Suprapubic skin (tissue), 4 donors: ENCODE data around the gene TRPM2. TPM values are rescaled to one million over a fixed set of nuclear protein-coding genes. Genes with fewer than 3 reads are reported as not detected.

ENCODE experiments used
- DNase-seq, 2 donors: peaks; one replicate each; pipeline ENCODE4 v3.0.0-alpha.2; 2019; ENCODE audit warnings: low spot score in 2 of 2
- H3K27ac ChIP-seq: fragments of 200-600 bp; sonication (generic); one replicate; pipeline ENCODE4 v1.5.1; 2019
- H3K27me3 ChIP-seq: fragments of 200-600 bp; sonication (generic); one replicate; pipeline ENCODE4 v1.5.1; 2019
- H3K36me3 ChIP-seq: fragments of 200-600 bp; sonication (generic); one replicate; pipeline ENCODE4 v1.5.1; 2019
- H3K4me1 ChIP-seq: fragments of 200-600 bp; sonication (generic); one replicate; pipeline ENCODE4 v1.5.1; 2019
- H3K4me3 ChIP-seq: fragments of 200-600 bp; sonication (generic); one replicate; pipeline ENCODE4 v1.5.1; 2019; ENCODE audit warnings: mild to moderate bottlenecking
- H3K9me3 ChIP-seq: fragments of 200-600 bp; sonication (generic); one replicate; pipeline ENCODE4 v1.5.1; 2019
- EP300 ChIP-seq: sonication (generic); formaldehyde crosslinking; IDR thresholded peaks from one replicate; pipeline ENCODE4 v1.6.1; 2017; ENCODE audit warnings: antibody characterized with exemption
- POLR2A ChIP-seq, 2 donors: fragments of 450-650 bp; IDR thresholded peaks; one replicate each; pipeline ENCODE4 v1.6.1; 2017; ENCODE audit warnings: antibody characterized with exemption in 2 of 2, mild to moderate bottlenecking in 2 of 2, moderate library complexity in 2 of 2
- POLR2AphosphoS5 ChIP-seq, 3 donors: sonication (generic); formaldehyde crosslinking; IDR thresholded peaks; one replicate each; pipeline ENCODE4 v1.6.1; 2017; ENCODE audit warnings: antibody characterized with exemption in 3 of 3
- WGBS: methylation state at CpG from one replicate; pipeline ENCODE4 v1.1.5; 2018; 5-methylcytosine and 5-hydroxymethylcytosine counted together
- total RNA-seq, 4 donors: library from RNA; depleted of rRNA; stranded (reverse); fragments of >200 nt; gene quantifications; one replicate each; pipeline ENCODE4 v1.1.0, GENCODE V29; 2016
- TF ChIP-seq, protein P1 (sequence below), 2 donors: fragments of 200-600 bp in 1 of 2; fragments of 450-650 bp in 1 of 2; sonication (generic) in 1 of 2; IDR thresholded peaks; one replicate each; pipeline ENCODE4 v1.5.1; 2016 to 2019; ENCODE audit warnings: antibody characterized with exemption in 2 of 2, mild to moderate bottlenecking in 1 of 2, moderate library complexity in 1 of 2

The TRPM2 gene
- total RNA-seq, 4 donors from 2014 or later = 2.5 to 4.2 (median 3.2) TPM

DNA sequence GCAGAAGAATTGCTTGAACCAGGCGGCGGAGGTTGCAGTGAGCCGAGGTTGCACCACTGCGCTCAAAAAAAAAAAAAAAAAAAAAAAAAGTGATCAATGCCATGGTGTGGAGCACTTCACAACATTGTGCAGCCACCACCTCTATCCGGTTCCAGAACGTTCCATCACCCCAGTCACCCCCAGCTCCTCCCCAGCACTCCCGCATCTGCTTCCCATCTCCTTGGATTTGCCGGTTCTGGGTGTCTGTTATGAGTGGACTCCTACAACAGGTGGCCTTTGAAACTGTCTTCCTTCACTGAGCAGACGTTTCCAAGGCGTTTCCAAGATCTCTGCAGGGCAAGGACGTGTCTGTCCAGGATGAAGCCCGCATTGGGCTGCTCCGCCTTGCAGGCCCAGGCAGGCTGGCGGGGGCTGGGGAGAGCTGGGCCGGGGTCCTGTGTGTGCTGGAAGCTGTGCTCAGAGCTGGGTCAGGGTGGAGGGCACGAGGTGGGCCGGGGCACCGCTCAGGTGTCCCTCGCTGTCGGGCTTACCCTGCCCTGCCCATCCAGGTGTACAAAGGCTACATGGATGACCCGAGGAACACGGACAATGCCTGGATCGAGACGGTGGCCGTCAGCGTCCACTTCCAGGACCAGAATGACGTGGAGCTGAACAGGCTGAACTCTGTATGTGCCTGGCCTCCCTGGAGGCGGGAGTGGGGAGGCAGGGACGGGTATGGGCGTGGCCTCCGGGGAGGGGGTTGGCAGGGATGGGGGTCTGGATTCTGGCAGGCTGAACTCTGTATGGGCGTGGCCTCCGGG lies 87.0 kb downstream of the TRPM2 start:
- H3K27me3 ChIP-seq = peaks cover 39% of the 10 kb centered on the region
- TF ChIP-seq EP300 (no peak), POLR2AphosphoS5 (IDR thresholded peaks at IDR 0.05) (no peak), POLR2A (IDR thresholded peaks at IDR 0.05) (no peak)
- TF ChIP-seq, protein P1, sequence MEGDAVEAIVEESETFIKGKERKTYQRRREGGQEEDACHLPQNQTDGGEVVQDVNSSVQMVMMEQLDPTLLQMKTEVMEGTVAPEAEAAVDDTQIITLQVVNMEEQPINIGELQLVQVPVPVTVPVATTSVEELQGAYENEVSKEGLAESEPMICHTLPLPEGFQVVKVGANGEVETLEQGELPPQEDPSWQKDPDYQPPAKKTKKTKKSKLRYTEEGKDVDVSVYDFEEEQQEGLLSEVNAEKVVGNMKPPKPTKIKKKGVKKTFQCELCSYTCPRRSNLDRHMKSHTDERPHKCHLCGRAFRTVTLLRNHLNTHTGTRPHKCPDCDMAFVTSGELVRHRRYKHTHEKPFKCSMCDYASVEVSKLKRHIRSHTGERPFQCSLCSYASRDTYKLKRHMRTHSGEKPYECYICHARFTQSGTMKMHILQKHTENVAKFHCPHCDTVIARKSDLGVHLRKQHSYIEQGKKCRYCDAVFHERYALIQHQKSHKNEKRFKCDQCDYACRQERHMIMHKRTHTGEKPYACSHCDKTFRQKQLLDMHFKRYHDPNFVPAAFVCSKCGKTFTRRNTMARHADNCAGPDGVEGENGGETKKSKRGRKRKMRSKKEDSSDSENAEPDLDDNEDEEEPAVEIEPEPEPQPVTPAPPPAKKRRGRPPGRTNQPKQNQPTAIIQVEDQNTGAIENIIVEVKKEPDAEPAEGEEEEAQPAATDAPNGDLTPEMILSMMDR (IDR thresholded peaks at IDR 0.05) = no peak
- peak in 1 of 2 donors; percentile 53 for DNase-seq
- WGBS = 78% methylated on average over 23 of the region's 33 CpGs
- H3K4me3 ChIP-seq = no peak overlapping the region
- H3K9me3 ChIP-seq = no peaks in the 10 kb centered on the region
- peaks cover 4% of the 10 kb centered on the region for H3K4me1 ChIP-seq
- no peaks in the 10 kb centered on the region for H3K36me3 ChIP-seq
- H3K27ac ChIP-seq = no peak overlapping the region

- 68% methylated on average over 7 of the region's 10 CpGs for WGBS
- H3K27me3 ChIP-seq = peaks cover 39% of the 10 kb centered on the region
- TF ChIP-seq EP300 = no peak
- no peak for TF ChIP-seq POLR2A (IDR thresholded peaks at IDR 0.05)
- no peak for TF ChIP-seq POLR2AphosphoS5 (IDR thresholded peaks at IDR 0.05)
- TF ChIP-seq, protein P1 (IDR thresholded peaks at IDR 0.05) = no peak
These were observed 87.6 kb downstream of the TRPM2 start for GRCh38 chr21:44441041-44441400.

DNA sequence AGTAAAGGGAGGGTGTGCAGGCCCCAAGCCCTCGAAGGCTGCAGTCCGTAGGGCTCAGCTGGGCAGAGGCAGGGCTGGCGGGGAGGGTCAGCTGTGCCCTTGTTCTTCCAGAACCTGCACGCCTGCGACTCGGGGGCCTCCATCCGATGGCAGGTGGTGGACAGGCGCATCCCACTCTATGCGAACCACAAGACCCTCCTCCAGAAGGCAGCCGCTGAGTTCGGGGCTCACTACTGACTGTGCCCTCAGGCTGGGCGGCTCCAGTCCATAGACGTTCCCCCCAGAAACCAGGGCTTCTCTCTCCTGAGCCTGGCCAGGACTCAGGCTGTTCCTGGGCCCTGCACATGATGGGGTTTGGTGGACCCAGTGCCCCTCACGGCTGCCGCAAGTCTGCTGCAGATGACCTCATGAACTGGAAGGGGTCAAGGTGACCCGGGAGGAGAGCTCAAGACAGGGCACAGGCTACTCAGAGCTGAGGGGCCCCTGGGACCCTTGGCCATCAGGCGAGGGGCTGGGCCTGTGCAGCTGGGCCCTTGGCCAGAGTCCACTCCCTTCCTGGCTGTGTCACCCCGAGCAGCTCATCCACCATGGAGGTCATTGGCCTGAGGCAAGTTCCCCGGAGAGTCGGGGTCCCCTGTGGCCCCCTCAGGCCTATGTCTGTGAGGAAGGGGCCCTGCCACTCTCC lies 88.3 kb downstream of the TRPM2 start:
- Histone ChIP-seq H3K27ac (no peak overlapping the region), H3K4me1 (peaks cover 4% of the 10 kb centered on the region), H3K9me3 (no peaks in the 10 kb centered on the region), H3K27me3 (peaks cover 39% of the 10 kb centered on the region), H3K4me3 (no peak overlapping the region), H3K36me3 (no peaks in the 10 kb centered on the region)
- WGBS = 89% methylated on average over 10 of the region's 20 CpGs
- DNase-seq = peak in 1 of 2 donors; percentile 47
- TF ChIP-seq POLR2A (IDR thresholded peaks at IDR 0.05) (no peak), POLR2AphosphoS5 (IDR thresholded peaks at IDR 0.05) (no peak), EP300 (no peak)
- TF ChIP-seq, protein P1 (IDR thresholded peaks at IDR 0.05) = no peak

More at GRCh38 chr21:44441041-44441400, 87.6 kb downstream of the TRPM2 start:
- H3K4me1 ChIP-seq = peaks cover 4% of the 10 kb centered on the region
- H3K27ac ChIP-seq = no peak overlapping the region
- no peaks in the 10 kb centered on the region for H3K36me3 ChIP-seq
- no peak for DNase-seq
- H3K9me3 ChIP-seq = no peaks in the 10 kb centered on the region
- no peak overlapping the region for H3K4me3 ChIP-seq

DNA sequence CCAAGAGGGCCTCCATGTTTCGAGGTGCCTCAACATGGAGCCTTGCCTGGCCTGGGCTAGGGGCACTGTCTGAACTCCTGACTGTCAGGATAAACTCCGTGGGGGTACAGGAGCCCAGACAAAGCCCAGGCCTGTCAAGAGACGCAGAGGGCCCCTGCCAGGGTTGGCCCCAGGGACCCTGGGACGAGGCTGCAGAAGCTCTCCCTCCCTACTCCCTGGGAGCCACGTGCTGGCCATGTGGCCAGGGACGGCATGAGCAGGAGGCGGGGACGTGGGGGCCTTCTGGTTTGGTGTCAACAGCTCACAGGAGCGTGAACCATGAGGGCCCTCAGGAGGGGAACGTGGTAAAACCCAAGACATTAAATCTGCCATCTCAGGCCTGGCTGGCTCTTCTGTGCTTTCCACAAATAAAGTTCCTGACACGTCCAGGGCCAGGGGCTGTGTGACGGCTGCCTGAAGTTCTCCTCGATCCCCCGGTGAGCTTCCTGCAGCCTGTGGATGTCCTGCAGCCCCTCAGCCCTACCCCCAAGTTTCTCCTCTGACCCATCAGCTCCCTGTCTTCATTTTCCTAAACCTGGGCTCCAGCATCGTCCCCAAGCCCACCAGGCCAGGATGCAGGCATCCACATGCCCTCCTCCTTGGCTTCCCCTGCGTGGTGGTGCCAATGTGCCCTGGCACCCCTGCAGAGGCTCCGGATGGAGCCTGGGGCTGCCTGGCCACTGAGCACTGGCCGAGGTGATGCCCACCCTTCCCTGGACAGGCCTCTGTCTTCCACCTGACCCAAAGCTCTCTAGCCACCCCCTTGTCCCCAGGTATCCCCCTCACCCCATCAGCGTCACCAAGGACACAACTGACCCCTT lies 89.1 kb downstream of the TRPM2 start:
- Histone ChIP-seq H3K27me3 (peaks cover 44% of the 10 kb centered on the region), H3K9me3 (no peaks in the 10 kb centered on the region), H3K4me1 (peaks cover 4% of the 10 kb centered on the region), H3K36me3 (no peaks in the 10 kb centered on the region), H3K27ac (no peak overlapping the region), H3K4me3 (no peak overlapping the region)
- TF ChIP-seq, protein P1 (IDR thresholded peaks at IDR 0.05) = no peak
- TF ChIP-seq EP300 (no peak), POLR2A (IDR thresholded peaks at IDR 0.05) (no peak), POLR2AphosphoS5 (IDR thresholded peaks at IDR 0.05) (no peak)
- peak in 1 of 2 donors; percentile 57 for DNase-seq
- WGBS = 69% methylated on average over 17 of the region's 19 CpGs
